HepG2 (cell line): ENCODE data around the gene KRT14. TPM values are rescaled to one million over a fixed set of nuclear protein-coding genes. Genes with fewer than 3 reads are reported as not detected.

Source experiments
- BRCA1 ChIP-seq: sonication (generic); formaldehyde crosslinking; IDR thresholded peaks from 2 replicates; pipeline ENCODE4 v1.4.0; 2020; ENCODE audit warnings: missing genetic modification reagents
- EED ChIP-seq: sonication (generic); formaldehyde crosslinking; IDR thresholded peaks from 2 replicates; pipeline ENCODE4 v1.5.0; 2020; ENCODE audit warnings: mild to moderate bottlenecking, missing genetic modification reagents
- POGZ ChIP-seq: sonication (generic); formaldehyde crosslinking; IDR thresholded peaks from 2 replicates; pipeline ENCODE4 v1.4.0; 2020; ENCODE audit warnings: mild to moderate bottlenecking, missing genetic modification reagents
- ZNF251 ChIP-seq: sonication (generic); formaldehyde crosslinking; IDR thresholded peaks from 2 replicates; pipeline ENCODE4 v1.9.0; 2021; ENCODE audit warnings: mild to moderate bottlenecking, missing genetic modification reagents
- ZNF572 ChIP-seq: sonication (generic); formaldehyde crosslinking; IDR thresholded peaks from 2 replicates; pipeline ENCODE4 v1.5.1; 2020; ENCODE audit warnings: mild to moderate bottlenecking, missing genetic modification reagents
- ZNF782 ChIP-seq: sonication (generic); formaldehyde crosslinking; IDR thresholded peaks from 2 replicates; pipeline ENCODE4 v1.4.0; 2020; ENCODE audit warnings: missing genetic modification reagents, mild to moderate bottlenecking, borderline replicate concordance
- ZSCAN31 ChIP-seq: sonication (generic); formaldehyde crosslinking; IDR thresholded peaks from 2 replicates; pipeline ENCODE4 v1.5.0; 2020; ENCODE audit warnings: low read depth, mild to moderate bottlenecking, missing genetic modification reagents
- polyA plus RNA-seq, 8 experiments: library from polyadenylated mRNA; depleted of rRNA in 3 of 8; stranded (reverse) in 7 of 8; unstranded in 1 of 8; fragments of >200 nt; fragmentation: Illumina TruSeq in 4 of 8; extraction: Trizol in 4 of 8; gene quantifications; 2 replicates each; pipeline versions ENCODE4 v1.2.1 to v1.2.3, GENCODE V29; 2011 to 2016; ENCODE audit warnings: low read depth in 4 of 8, missing spikeins in 1 of 8, mixed read lengths in 1 of 8; ENCODE audit not compliant: insufficient read depth in 1 of 8
- total RNA-seq, 5 experiments: library from RNA; depleted of rRNA; stranded (reverse); fragments of >200 nt; fragmentation: Illumina TruSeq; extraction: Trizol; gene quantifications; 2 replicates each; pipeline ENCODE4 v1.2.3, GENCODE V29; 2016; ENCODE audit warnings: low read depth in 1 of 5
- TF ChIP-seq, protein P1 (sequence below): sonication (generic); formaldehyde crosslinking; IDR thresholded peaks from 2 replicates; pipeline ENCODE4 v1.4.0; 2020; ENCODE audit warnings: mild to moderate bottlenecking, missing genetic modification reagents
- TF ChIP-seq, protein P2 (sequence below): sonication (generic); formaldehyde crosslinking; IDR thresholded peaks from 2 replicates; pipeline ENCODE4 v1.4.0; 2020; ENCODE audit warnings: low read depth, mild to moderate bottlenecking, missing genetic modification reagents
- TF ChIP-seq, protein P3 (sequence below): sonication (generic); formaldehyde crosslinking; IDR thresholded peaks from 2 replicates; pipeline ENCODE4 v1.5.0; 2020; ENCODE audit warnings: mild to moderate bottlenecking, missing genetic modification reagents, borderline replicate concordance
- TF ChIP-seq, protein P4 (sequence below), 2 experiments: sonication (generic) in 1 of 2; formaldehyde crosslinking in 1 of 2; IDR thresholded peaks; 2 replicates each; pipeline versions ENCODE4 v1.4.0 to v1.6.1; 2016 to 2020; ENCODE audit warnings: borderline replicate concordance in 1 of 2, low read depth in 1 of 2, mild to moderate bottlenecking in 1 of 2, missing genetic modification reagents in 1 of 2
- TF ChIP-seq, protein P5 (sequence below): sonication (generic); formaldehyde crosslinking; IDR thresholded peaks from 2 replicates; pipeline ENCODE4 v1.8.1; 2023; ENCODE audit warnings: mild to moderate bottlenecking, missing genetic modification reagents

The KRT14 gene
- total and polyA plus RNA-seq, 2 of the 13 experiments (the other 11 are each of a cell fraction or from before 2014, with no cell fraction given) = 0.09 TPM; not detected in 1

DNA sequence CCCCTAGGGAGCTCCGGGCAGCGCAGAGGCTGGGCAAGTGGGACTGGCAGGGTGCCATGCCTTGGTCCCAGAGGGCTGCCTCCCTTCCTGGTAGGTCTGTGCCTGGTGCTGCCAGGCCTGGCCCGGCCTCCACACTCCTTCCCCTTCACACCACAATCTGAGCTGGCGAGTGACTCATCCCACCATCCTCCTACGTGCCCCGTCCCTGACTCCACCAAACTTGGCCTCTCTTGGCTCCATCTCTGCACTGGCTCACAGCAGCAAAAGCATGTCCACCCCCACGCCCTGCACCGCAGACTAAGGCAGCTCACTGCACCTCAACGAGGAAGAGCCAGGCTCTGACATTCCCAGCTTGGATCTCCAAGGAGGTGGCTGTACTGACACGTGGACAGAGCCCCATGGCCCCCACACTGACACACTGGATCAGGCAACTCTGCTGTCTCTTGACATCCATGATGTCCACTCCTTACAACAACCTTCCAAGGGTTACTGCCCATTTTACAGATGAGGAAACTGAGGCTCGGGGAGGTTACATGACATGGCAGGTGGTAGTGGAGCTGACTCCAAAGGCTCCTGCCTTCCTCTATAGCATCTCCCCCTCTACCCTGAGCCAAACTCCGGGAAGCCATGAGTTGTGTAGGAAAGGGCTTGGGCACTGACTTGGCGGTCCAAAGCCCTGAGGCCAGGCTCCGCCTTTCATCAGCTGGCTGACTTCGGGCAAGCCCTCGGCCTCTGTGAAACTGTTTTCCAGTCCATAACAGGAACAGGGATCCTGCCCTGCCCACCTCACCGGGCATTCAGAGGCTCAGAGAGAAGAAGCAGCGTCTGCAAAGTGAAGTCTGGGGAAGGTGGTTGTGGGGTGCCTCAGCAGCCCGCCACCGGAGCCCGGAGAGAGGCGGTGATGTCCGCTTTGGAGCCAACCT is 38.5 kb downstream of the KRT14 start (continued):
- no peak for TF ChIP-seq BRCA1 (CRISPR knock-in tag)
- TF ChIP-seq, protein P1, sequence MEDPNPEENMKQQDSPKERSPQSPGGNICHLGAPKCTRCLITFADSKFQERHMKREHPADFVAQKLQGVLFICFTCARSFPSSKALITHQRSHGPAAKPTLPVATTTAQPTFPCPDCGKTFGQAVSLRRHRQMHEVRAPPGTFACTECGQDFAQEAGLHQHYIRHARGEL (CRISPR knock-in tag) = no peak
- no peak for TF ChIP-seq ZNF251 (CRISPR knock-in tag)
- TF ChIP-seq, protein P2, sequence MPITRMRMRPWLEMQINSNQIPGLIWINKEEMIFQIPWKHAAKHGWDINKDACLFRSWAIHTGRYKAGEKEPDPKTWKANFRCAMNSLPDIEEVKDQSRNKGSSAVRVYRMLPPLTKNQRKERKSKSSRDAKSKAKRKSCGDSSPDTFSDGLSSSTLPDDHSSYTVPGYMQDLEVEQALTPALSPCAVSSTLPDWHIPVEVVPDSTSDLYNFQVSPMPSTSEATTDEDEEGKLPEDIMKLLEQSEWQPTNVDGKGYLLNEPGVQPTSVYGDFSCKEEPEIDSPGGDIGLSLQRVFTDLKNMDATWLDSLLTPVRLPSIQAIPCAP (CRISPR knock-in tag) = no peak
- TF ChIP-seq ZNF572 (CRISPR knock-in tag) = no peak; the same call in 1 of the 2 replicates
- TF ChIP-seq ZNF782 (CRISPR knock-in tag) = no peak
- TF ChIP-seq POGZ (CRISPR knock-in tag) = 0 out of 2 replicates have a peak, but pooled peaks have one; percentile 11
- no peak for TF ChIP-seq ZSCAN31 (CRISPR knock-in tag)
- TF ChIP-seq, protein P3, sequence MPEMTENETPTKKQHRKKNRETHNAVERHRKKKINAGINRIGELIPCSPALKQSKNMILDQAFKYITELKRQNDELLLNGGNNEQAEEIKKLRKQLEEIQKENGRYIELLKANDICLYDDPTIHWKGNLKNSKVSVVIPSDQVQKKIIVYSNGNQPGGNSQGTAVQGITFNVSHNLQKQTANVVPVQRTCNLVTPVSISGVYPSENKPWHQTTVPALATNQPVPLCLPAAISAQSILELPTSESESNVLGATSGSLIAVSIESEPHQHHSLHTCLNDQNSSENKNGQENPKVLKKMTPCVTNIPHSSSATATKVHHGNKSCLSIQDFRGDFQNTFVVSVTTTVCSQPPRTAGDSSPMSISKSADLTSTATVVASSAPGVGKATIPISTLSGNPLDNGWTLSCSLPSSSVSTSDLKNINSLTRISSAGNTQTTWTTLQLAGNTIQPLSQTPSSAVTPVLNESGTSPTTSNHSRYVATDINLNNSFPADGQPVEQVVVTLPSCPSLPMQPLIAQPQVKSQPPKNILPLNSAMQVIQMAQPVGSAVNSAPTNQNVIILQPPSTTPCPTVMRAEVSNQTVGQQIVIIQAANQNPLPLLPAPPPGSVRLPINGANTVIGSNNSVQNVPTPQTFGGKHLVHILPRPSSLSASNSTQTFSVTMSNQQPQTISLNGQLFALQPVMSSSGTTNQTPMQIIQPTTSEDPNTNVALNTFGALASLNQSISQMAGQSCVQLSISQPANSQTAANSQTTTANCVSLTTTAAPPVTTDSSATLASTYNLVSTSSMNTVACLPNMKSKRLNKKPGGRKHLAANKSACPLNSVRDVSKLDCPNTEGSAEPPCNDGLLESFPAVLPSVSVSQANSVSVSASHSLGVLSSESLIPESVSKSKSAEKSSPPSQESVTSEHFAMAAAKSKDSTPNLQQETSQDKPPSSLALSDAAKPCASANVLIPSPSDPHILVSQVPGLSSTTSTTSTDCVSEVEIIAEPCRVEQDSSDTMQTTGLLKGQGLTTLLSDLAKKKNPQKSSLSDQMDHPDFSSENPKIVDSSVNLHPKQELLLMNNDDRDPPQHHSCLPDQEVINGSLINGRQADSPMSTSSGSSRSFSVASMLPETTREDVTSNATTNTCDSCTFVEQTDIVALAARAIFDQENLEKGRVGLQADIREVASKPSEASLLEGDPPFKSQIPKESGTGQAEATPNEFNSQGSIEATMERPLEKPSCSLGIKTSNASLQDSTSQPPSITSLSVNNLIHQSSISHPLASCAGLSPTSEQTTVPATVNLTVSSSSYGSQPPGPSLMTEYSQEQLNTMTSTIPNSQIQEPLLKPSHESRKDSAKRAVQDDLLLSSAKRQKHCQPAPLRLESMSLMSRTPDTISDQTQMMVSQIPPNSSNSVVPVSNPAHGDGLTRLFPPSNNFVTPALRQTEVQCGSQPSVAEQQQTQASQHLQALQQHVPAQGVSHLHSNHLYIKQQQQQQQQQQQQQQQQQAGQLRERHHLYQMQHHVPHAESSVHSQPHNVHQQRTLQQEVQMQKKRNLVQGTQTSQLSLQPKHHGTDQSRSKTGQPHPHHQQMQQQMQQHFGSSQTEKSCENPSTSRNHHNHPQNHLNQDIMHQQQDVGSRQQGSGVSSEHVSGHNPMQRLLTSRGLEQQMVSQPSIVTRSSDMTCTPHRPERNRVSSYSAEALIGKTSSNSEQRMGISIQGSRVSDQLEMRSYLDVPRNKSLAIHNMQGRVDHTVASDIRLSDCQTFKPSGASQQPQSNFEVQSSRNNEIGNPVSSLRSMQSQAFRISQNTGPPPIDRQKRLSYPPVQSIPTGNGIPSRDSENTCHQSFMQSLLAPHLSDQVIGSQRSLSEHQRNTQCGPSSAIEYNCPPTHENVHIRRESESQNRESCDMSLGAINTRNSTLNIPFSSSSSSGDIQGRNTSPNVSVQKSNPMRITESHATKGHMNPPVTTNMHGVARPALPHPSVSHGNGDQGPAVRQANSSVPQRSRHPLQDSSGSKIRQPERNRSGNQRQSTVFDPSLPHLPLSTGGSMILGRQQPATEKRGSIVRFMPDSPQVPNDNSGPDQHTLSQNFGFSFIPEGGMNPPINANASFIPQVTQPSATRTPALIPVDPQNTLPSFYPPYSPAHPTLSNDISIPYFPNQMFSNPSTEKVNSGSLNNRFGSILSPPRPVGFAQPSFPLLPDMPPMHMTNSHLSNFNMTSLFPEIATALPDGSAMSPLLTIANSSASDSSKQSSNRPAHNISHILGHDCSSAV (CRISPR knock-in tag) = no peak
- TF ChIP-seq, protein P4, sequence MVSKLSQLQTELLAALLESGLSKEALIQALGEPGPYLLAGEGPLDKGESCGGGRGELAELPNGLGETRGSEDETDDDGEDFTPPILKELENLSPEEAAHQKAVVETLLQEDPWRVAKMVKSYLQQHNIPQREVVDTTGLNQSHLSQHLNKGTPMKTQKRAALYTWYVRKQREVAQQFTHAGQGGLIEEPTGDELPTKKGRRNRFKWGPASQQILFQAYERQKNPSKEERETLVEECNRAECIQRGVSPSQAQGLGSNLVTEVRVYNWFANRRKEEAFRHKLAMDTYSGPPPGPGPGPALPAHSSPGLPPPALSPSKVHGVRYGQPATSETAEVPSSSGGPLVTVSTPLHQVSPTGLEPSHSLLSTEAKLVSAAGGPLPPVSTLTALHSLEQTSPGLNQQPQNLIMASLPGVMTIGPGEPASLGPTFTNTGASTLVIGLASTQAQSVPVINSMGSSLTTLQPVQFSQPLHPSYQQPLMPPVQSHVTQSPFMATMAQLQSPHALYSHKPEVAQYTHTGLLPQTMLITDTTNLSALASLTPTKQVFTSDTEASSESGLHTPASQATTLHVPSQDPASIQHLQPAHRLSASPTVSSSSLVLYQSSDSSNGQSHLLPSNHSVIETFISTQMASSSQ (IDR thresholded peaks at IDR 0.05; ENCODE audit: low read depth) = no peak
- TF ChIP-seq, protein P4 (CRISPR knock-in tag; IDR thresholded peaks at IDR 0.05; ENCODE audit: borderline replicate concordance) = no peak
- TF ChIP-seq EED (CRISPR knock-in tag) = peak; percentile 66; the same call in 1 of the 2 replicates
- TF ChIP-seq, protein P5, sequence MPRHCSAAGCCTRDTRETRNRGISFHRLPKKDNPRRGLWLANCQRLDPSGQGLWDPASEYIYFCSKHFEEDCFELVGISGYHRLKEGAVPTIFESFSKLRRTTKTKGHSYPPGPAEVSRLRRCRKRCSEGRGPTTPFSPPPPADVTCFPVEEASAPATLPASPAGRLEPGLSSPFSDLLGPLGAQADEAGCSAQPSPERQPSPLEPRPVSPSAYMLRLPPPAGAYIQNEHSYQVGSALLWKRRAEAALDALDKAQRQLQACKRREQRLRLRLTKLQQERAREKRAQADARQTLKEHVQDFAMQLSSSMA (CRISPR knock-in tag) = no peak
